Measurements from ENCODE around the gene AQP6. TPM values are rescaled to one million over a fixed set of nuclear protein-coding genes. Genes with fewer than 3 reads are reported as not detected.

Gene AQP6
- total RNA-seq, 1 experiment from 2014 or later = 0.09 TPM

GRCh38 chr12:49944718-49945117 is 28.0 kb upstream of the AQP6 start:
- H2BK20ac ChIP-seq (ENCODE audit: low read depth, low read length, poor library complexity, severe bottlenecking) = no peak overlapping the region
- H3K23me2 ChIP-seq (ENCODE audit: insufficient read length, low read depth, low read length, poor library complexity, severe bottlenecking) = peaks cover 5% of the 10 kb centered on the region
- no peak overlapping the region for H2BK120ac ChIP-seq (ENCODE audit: low read depth, low read length, poor library complexity, severe bottlenecking)
- WGBS (ENCODE audit: extremely low coverage, insufficient read length, low lambda C conversion rate) = no CpG with 5 or more reads among the region's 3 CpGs
- TF ChIP-seq, protein P1, sequence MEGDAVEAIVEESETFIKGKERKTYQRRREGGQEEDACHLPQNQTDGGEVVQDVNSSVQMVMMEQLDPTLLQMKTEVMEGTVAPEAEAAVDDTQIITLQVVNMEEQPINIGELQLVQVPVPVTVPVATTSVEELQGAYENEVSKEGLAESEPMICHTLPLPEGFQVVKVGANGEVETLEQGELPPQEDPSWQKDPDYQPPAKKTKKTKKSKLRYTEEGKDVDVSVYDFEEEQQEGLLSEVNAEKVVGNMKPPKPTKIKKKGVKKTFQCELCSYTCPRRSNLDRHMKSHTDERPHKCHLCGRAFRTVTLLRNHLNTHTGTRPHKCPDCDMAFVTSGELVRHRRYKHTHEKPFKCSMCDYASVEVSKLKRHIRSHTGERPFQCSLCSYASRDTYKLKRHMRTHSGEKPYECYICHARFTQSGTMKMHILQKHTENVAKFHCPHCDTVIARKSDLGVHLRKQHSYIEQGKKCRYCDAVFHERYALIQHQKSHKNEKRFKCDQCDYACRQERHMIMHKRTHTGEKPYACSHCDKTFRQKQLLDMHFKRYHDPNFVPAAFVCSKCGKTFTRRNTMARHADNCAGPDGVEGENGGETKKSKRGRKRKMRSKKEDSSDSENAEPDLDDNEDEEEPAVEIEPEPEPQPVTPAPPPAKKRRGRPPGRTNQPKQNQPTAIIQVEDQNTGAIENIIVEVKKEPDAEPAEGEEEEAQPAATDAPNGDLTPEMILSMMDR (conservative IDR thresholded peaks at IDR 0.05) = no peak
- H3K14ac ChIP-seq (ENCODE audit: insufficient read depth, low read length) = no peak overlapping the region
- no peak overlapping the region for H3K4me2 ChIP-seq (ENCODE audit: insufficient read depth, insufficient read length, low read length)
- no peak overlapping the region for H3K4me3 Mint-ChIP-seq
- H3K79me2 ChIP-seq (ENCODE audit: insufficient read depth, low read length) = no peaks in the 10 kb centered on the region
- peaks cover 27% of the 10 kb centered on the region for H3K27me3 Mint-ChIP-seq (ENCODE audit: low read depth)
- H3K36me3 Mint-ChIP-seq (ENCODE audit: insufficient read depth in 1 of 3, low read depth in 3 of 3) = no peaks in the 10 kb centered on the region
- no peak overlapping the region for H3K18ac ChIP-seq (ENCODE audit: insufficient read length, low read depth, low read length)
- no peak overlapping the region for H3T11ph ChIP-seq (ENCODE audit: low read length)
- no peak overlapping the region for H3K9ac ChIP-seq (ENCODE audit: extremely low read depth, insufficient read length, low read length)
- H4K91ac ChIP-seq (ENCODE audit: insufficient read length, low read depth, low read length) = no peak overlapping the region
- H3K27ac Mint-ChIP-seq = no peak overlapping the region
- H3K56ac ChIP-seq (ENCODE audit: insufficient read length, low read depth, low read length) = no peak overlapping the region
- no peak overlapping the region for H3K23ac ChIP-seq (ENCODE audit: insufficient read length, low read depth, low read length)
- no peak overlapping the region for H2BK15ac ChIP-seq (ENCODE audit: low read depth, low read length)
- H3K4me1 ChIP-seq (ENCODE audit: insufficient read depth, low read length) = no peaks in the 10 kb centered on the region; the same call in 1 of the 2 replicates
- no peaks in the 10 kb centered on the region for H3K9me3 ChIP-seq (ENCODE audit: control insufficient read depth, low read depth, low read length)
- no peaks in the 10 kb centered on the region for H3K27me3 ChIP-seq (ENCODE audit: insufficient read depth, low read length)
- no peak overlapping the region for H4K5ac ChIP-seq (ENCODE audit: insufficient read length, low read depth, low read length)
- H3K79me1 ChIP-seq (ENCODE audit: insufficient read depth, low read depth, low read length, poor library complexity, severe bottlenecking) = no peaks in the 10 kb centered on the region
- H3K27ac ChIP-seq (ENCODE audit: insufficient read length, low read depth, low read length) = no peak overlapping the region
- no peak overlapping the region for H3K4ac ChIP-seq (ENCODE audit: low read depth, low read length)
- H4K8ac ChIP-seq (replicated peaks; ENCODE audit: insufficient read length, low read depth, low read length) = no peak overlapping the region
- no peaks in the 10 kb centered on the region for H3K9me3 Mint-ChIP-seq
- no peak overlapping the region for H2BK12ac ChIP-seq (ENCODE audit: insufficient read length, low read depth, low read length)
- no peak overlapping the region for H2AFZ ChIP-seq (ENCODE audit: low read length)
- peaks cover 41 to 60% of the 10 kb centered on the region in 2 experiments for H3K4me1 Mint-ChIP-seq
- no peaks in the 10 kb centered on the region for H4K20me1 ChIP-seq (ENCODE audit: control insufficient read depth, insufficient read depth, insufficient read length)
- no peak overlapping the region for H2BK5ac ChIP-seq (ENCODE audit: insufficient read length, low read length)
- no peak for DNase-seq
- H2AK5ac ChIP-seq (ENCODE audit: insufficient read length, low read length) = no peak overlapping the region

Measured in H9 (cell line).